ENCODE data around the gene ZNF484.
"Not testable (repeated sequence)": the region's sequence is repeated elsewhere in the genome, so short reads cannot be mapped to it uniquely, and the experiment has no call there.

DNA sequence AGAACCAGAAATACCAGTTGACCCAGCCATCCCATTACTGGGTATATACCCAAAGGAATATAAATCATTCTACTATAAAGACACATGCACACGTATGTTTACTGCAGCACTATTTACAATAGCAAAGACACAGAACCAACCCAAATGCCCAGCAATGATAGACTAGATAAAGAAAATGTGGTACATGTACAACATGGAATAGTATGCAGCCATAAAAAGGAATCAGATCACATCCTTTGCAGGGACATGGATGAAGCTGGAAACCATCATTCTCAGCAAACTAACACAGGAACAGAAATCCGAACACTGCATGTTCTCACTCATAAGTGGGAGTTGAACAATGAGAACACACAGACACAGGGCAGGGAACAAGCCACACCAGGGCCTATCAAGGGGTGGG, 11.2 kb downstream of the ZNF484 start:
- TF ChIP-seq, protein P1, sequence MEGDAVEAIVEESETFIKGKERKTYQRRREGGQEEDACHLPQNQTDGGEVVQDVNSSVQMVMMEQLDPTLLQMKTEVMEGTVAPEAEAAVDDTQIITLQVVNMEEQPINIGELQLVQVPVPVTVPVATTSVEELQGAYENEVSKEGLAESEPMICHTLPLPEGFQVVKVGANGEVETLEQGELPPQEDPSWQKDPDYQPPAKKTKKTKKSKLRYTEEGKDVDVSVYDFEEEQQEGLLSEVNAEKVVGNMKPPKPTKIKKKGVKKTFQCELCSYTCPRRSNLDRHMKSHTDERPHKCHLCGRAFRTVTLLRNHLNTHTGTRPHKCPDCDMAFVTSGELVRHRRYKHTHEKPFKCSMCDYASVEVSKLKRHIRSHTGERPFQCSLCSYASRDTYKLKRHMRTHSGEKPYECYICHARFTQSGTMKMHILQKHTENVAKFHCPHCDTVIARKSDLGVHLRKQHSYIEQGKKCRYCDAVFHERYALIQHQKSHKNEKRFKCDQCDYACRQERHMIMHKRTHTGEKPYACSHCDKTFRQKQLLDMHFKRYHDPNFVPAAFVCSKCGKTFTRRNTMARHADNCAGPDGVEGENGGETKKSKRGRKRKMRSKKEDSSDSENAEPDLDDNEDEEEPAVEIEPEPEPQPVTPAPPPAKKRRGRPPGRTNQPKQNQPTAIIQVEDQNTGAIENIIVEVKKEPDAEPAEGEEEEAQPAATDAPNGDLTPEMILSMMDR (IDR thresholded peaks at IDR 0.05) = not testable (repeated sequence)
- TF ChIP-seq POLR2A (IDR thresholded peaks at IDR 0.05) = not testable (repeated sequence)
